Activated naive CD8-positive, alpha-beta T cell treated with anti-CD3 and anti-CD28 coated beads for 36 hours (primary cell): ENCODE measurements around the gene JCHAIN. TPM values are rescaled to one million over a fixed set of nuclear protein-coding genes. Genes with fewer than 3 reads are reported as not detected.
"Not testable (repeated sequence)": the region's sequence is repeated elsewhere in the genome, so short reads cannot be mapped to it uniquely, and the experiment has no call there.

Source experiments
- DNase-seq: peaks from one replicate; pipeline ENCODE4 v3.0.0; 2021
- H3K27ac Mint-ChIP-seq: one replicate; pipeline ENCODE4 v1.8.0; 2022; ENCODE audit warnings: mild to moderate bottlenecking, moderate library complexity, mixed read lengths
- H3K27me3 Mint-ChIP-seq: one replicate; pipeline ENCODE4 v1.8.0; 2022; ENCODE audit warnings: mild to moderate bottlenecking, mixed read lengths
- H3K36me3 Mint-ChIP-seq: one replicate; pipeline ENCODE4 v1.8.0; 2021; ENCODE audit warnings: mild to moderate bottlenecking, mixed read lengths
- H3K4me1 Mint-ChIP-seq: one replicate; pipeline ENCODE4 v1.8.0; 2021; ENCODE audit warnings: mixed read lengths
- H3K4me3 Mint-ChIP-seq: one replicate; pipeline ENCODE4 v1.8.0; 2022; ENCODE audit warnings: mild to moderate bottlenecking, moderate library complexity, mixed read lengths
- H3K9me3 Mint-ChIP-seq: one replicate; pipeline ENCODE4 v1.8.0; 2022; ENCODE audit warnings: mixed read lengths
- total RNA-seq, 2 experiments: library from RNA; stranded (reverse); gene quantifications; one replicate each; pipeline ENCODE4 v1.2.3, GENCODE V29; 2021

The JCHAIN gene
- total RNA-seq, 2 experiments from 2014 or later, result not detected

GRCh38 chr4:70674731-70675130 lies 8.4 kb upstream of the JCHAIN start:
- H3K36me3 Mint-ChIP-seq, result no peaks in the 10 kb centered on the region
- no peak overlapping the region for H3K27ac Mint-ChIP-seq
- no peak for DNase-seq
- no peak overlapping the region for H3K4me3 Mint-ChIP-seq
- H3K27me3 Mint-ChIP-seq, result peaks cover 5% of the 10 kb centered on the region
- H3K4me1 Mint-ChIP-seq, result peaks cover 18% of the 10 kb centered on the region
- H3K9me3 Mint-ChIP-seq, result no peaks in the 10 kb centered on the region

GRCh38 chr4:70674191-70674590 lies 7.9 kb upstream of the JCHAIN start:
- no peak for DNase-seq
- no peak overlapping the region for H3K27ac Mint-ChIP-seq
- no peaks in the 10 kb centered on the region for H3K36me3 Mint-ChIP-seq
- H3K9me3 Mint-ChIP-seq, result no peaks in the 10 kb centered on the region
- no peak overlapping the region for H3K4me3 Mint-ChIP-seq
- peaks cover 5% of the 10 kb centered on the region for H3K27me3 Mint-ChIP-seq
- H3K4me1 Mint-ChIP-seq, result peaks cover 16% of the 10 kb centered on the region

- no peak for DNase-seq
- Mint-ChIP-seq H3K4me3 (no peak overlapping the region), H3K27ac (no peak overlapping the region), H3K27me3 (peaks cover 5% of the 10 kb centered on the region), H3K36me3 (no peaks in the 10 kb centered on the region), H3K4me1 (peaks cover 6% of the 10 kb centered on the region), H3K9me3 (no peaks in the 10 kb centered on the region)
Measured at GRCh38 chr4:70671091-70671490, 4.8 kb upstream of the JCHAIN start.

GRCh38 chr4:70670332-70671014 lies 4.2 kb upstream of the JCHAIN start:
- H3K27me3 Mint-ChIP-seq, result peaks cover 5% of the 10 kb centered on the region
- H3K27ac Mint-ChIP-seq, result no peak overlapping the region
- no peaks in the 10 kb centered on the region for H3K9me3 Mint-ChIP-seq
- H3K4me1 Mint-ChIP-seq, result peaks cover 6% of the 10 kb centered on the region
- H3K36me3 Mint-ChIP-seq, result no peaks in the 10 kb centered on the region
- no peak for DNase-seq
- H3K4me3 Mint-ChIP-seq, result no peak overlapping the region

- DNase-seq, result no peak
- H3K9me3 Mint-ChIP-seq, result no peaks in the 10 kb centered on the region
- peaks cover 3% of the 10 kb centered on the region for H3K27me3 Mint-ChIP-seq
- no peak overlapping the region for H3K4me3 Mint-ChIP-seq
- no peak overlapping the region for H3K27ac Mint-ChIP-seq
- no peaks in the 10 kb centered on the region for H3K36me3 Mint-ChIP-seq
- H3K4me1 Mint-ChIP-seq, result peaks cover 6% of the 10 kb centered on the region
Measured at GRCh38 chr4:70667740-70668535, 1.6 kb upstream of the JCHAIN start.

- not testable (repeated sequence) for DNase-seq, H3K9me3 Mint-ChIP-seq, H3K27ac Mint-ChIP-seq, H3K36me3 Mint-ChIP-seq, H3K4me3 Mint-ChIP-seq, H3K27me3 Mint-ChIP-seq
- H3K4me1 Mint-ChIP-seq, result peaks cover 11% of the 10 kb centered on the region
Measured at GRCh38 chr4:70661309-70661922, 4.9 kb downstream of the JCHAIN start.

- no peaks in the 10 kb centered on the region for H3K9me3 Mint-ChIP-seq
- no peaks in the 10 kb centered on the region for H3K36me3 Mint-ChIP-seq
- H3K27ac Mint-ChIP-seq, result no peak overlapping the region
- no peaks in the 10 kb centered on the region for H3K27me3 Mint-ChIP-seq
- H3K4me3 Mint-ChIP-seq, result no peak overlapping the region
- H3K4me1 Mint-ChIP-seq, result peaks cover 9% of the 10 kb centered on the region
- no peak for DNase-seq
Measured at GRCh38 chr4:70660106-70660505, 6.2 kb downstream of the JCHAIN start.

GRCh38 chr4:70658418-70658817 lies 7.9 kb downstream of the JCHAIN start:
- peaks cover 9% of the 10 kb centered on the region for H3K4me1 Mint-ChIP-seq

GRCh38 chr4:70657326-70657725 lies 9.0 kb downstream of the JCHAIN start:
- no peaks in the 10 kb centered on the region for H3K27me3 Mint-ChIP-seq
- no peak overlapping the region for H3K4me3 Mint-ChIP-seq
- no peak for DNase-seq
- H3K36me3 Mint-ChIP-seq, result no peaks in the 10 kb centered on the region
- no peaks in the 10 kb centered on the region for H3K9me3 Mint-ChIP-seq
- H3K4me1 Mint-ChIP-seq, result peaks cover 9% of the 10 kb centered on the region
- no peak overlapping the region for H3K27ac Mint-ChIP-seq

More at GRCh38 chr4:70658418-70658817, 7.9 kb downstream of the JCHAIN start:
- no peak overlapping the region for H3K27ac Mint-ChIP-seq
- no peaks in the 10 kb centered on the region for H3K9me3 Mint-ChIP-seq
- no peaks in the 10 kb centered on the region for H3K27me3 Mint-ChIP-seq
- no peaks in the 10 kb centered on the region for H3K36me3 Mint-ChIP-seq
- DNase-seq, result no peak
- no peak overlapping the region for H3K4me3 Mint-ChIP-seq

GRCh38 chr4:70654605-70655011 lies 11.7 kb downstream of the JCHAIN start:
- H3K9me3 Mint-ChIP-seq, result no peaks in the 10 kb centered on the region
- H3K36me3 Mint-ChIP-seq, result no peaks in the 10 kb centered on the region
- H3K27me3 Mint-ChIP-seq, result no peaks in the 10 kb centered on the region
- no peak overlapping the region for H3K27ac Mint-ChIP-seq
- peaks cover 3% of the 10 kb centered on the region for H3K4me1 Mint-ChIP-seq
- no peak for DNase-seq
- H3K4me3 Mint-ChIP-seq, result no peak overlapping the region

GRCh38 chr4:70651864-70652506 lies 14.3 kb downstream of the JCHAIN start:
- no peaks in the 10 kb centered on the region for H3K36me3 Mint-ChIP-seq
- H3K4me3 Mint-ChIP-seq, result no peak overlapping the region
- H3K27ac Mint-ChIP-seq, result no peak overlapping the region
- H3K27me3 Mint-ChIP-seq, result no peaks in the 10 kb centered on the region
- no peaks in the 10 kb centered on the region for H3K9me3 Mint-ChIP-seq
- H3K4me1 Mint-ChIP-seq, result peaks cover 3% of the 10 kb centered on the region
- DNase-seq, result no peak

GRCh38 chr4:70650741-70651140 lies 15.6 kb downstream of the JCHAIN start:
- not testable (repeated sequence) for H3K9me3 Mint-ChIP-seq, H3K27ac Mint-ChIP-seq, DNase-seq, H3K27me3 Mint-ChIP-seq, H3K36me3 Mint-ChIP-seq, H3K4me3 Mint-ChIP-seq, H3K4me1 Mint-ChIP-seq

GRCh38 chr4:70640192-70640591 lies 26.1 kb downstream of the JCHAIN start:
- H3K27ac Mint-ChIP-seq, result no peak overlapping the region
- H3K4me3 Mint-ChIP-seq, result no peak overlapping the region

GRCh38 chr4:70637239-70637913 lies 28.9 kb downstream of the JCHAIN start:
- Mint-ChIP-seq H3K4me3 (no peak overlapping the region), H3K9me3 (no peaks in the 10 kb centered on the region), H3K27ac (no peak overlapping the region), H3K4me1 (peaks cover 9% of the 10 kb centered on the region), H3K36me3 (no peaks in the 10 kb centered on the region), H3K27me3 (peaks cover 9% of the 10 kb centered on the region)
- no peak for DNase-seq

More at GRCh38 chr4:70640192-70640591, 26.1 kb downstream of the JCHAIN start:
- peaks cover 9% of the 10 kb centered on the region for H3K4me1 Mint-ChIP-seq
- H3K9me3 Mint-ChIP-seq, result no peaks in the 10 kb centered on the region
- H3K27me3 Mint-ChIP-seq, result peaks cover 5% of the 10 kb centered on the region
- H3K36me3 Mint-ChIP-seq, result no peaks in the 10 kb centered on the region
- no peak for DNase-seq

GRCh38 chr4:70634482-70634881 lies 31.8 kb downstream of the JCHAIN start:
- Mint-ChIP-seq H3K36me3 (no peaks in the 10 kb centered on the region), H3K27me3 (peaks cover 9% of the 10 kb centered on the region), H3K27ac (no peak overlapping the region), H3K4me3 (no peak overlapping the region), H3K9me3 (no peaks in the 10 kb centered on the region), H3K4me1 (peaks cover 4% of the 10 kb centered on the region)
- DNase-seq, result no peak
